GM12873 (cell line): ENCODE data around the gene CDH8.

Experiments used
- CTCF ChIP-seq: IDR thresholded peaks from 2 replicates; pipeline ENCODE4 v1.5.1; 2012; ENCODE audit warnings: low read depth, mild to moderate bottlenecking, moderate library complexity, low read length, control low read depth; ENCODE audit not compliant: insufficient read depth; ENCODE audit errors: missing control alignments

The CDH8 gene

GRCh38 chr16:61871837-61872777 lies 164.1 kb downstream of the CDH8 start:
- TF ChIP-seq CTCF, result no peak

GRCh38 chr16:61862221-61863155 lies 173.8 kb downstream of the CDH8 start:
- TF ChIP-seq CTCF, result no peak

- no peak for TF ChIP-seq CTCF
Measured at GRCh38 chr16:61858988-61859387, 177.2 kb downstream of the CDH8 start.

GRCh38 chr16:61842666-61843065 lies 193.6 kb downstream of the CDH8 start:
- TF ChIP-seq CTCF, result no peak

GRCh38 chr16:61836804-61837393 lies 199.3 kb downstream of the CDH8 start:
- TF ChIP-seq CTCF, result no peak

GRCh38 chr16:61834082-61834481 lies 202.2 kb downstream of the CDH8 start:
- TF ChIP-seq CTCF, result no peak
